ENCODE measurements around the gene EMC8.
"Not testable (repeated sequence)": the region's sequence is repeated elsewhere in the genome, so short reads cannot be mapped to it uniquely, and the experiment has no call there.

Gene EMC8

GRCh38 chr16:85835227-85835751 is 35.9 kb upstream of the EMC8 start:
- DNase-seq (ENCODE audit: low read depth in 2 of 2), result no peak

- no peak for DNase-seq (ENCODE audit: low read depth in 2 of 2)
These were observed 35.4 kb upstream of the EMC8 start for GRCh38 chr16:85834741-85835140.

DNA sequence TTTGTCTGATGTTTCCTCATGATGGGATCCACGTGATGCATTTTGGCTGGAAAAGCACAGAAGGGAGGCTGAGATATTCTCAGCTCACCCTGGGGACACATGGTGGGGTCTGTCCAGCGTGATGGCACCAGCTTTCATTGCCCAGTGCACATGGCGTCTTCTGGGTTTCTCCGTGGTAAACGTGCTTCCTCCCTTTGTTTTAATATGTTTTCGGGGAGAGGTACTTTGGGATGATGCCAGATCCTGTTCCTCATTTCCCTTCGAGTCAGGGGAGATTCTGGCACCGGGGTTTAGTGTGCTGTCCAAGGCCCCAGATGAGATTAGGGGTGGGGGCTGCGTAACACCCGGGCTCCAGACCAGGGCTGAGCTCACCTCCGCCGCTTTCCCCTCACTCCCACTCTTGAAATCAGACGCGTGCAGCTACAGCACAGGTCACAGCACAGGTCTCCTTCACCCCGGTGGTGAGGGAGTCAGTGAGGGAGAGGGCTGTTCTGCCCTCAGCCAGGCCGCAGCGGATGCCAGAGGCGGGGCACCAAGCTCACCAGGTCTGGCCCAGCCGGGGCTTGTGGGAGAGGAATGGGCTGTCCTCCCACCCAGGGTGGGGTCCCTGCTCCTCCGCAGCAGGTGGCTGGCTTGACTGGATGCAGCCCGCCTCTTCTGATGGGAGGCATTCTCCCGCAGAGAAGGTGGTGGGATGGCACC is 34.0 kb upstream of the EMC8 start:
- no peak for DNase-seq (ENCODE audit: low read depth in 2 of 2)

- DNase-seq (ENCODE audit: low read depth in 2 of 2), result no peak
These were observed 33.4 kb upstream of the EMC8 start for GRCh38 chr16:85832570-85833218.

- no peak for DNase-seq (ENCODE audit: low read depth in 2 of 2)
These were observed 31.5 kb upstream of the EMC8 start for GRCh38 chr16:85830821-85831220.

- DNase-seq (ENCODE audit: low read depth in 2 of 2), result no peak
These were observed 30.6 kb upstream of the EMC8 start for GRCh38 chr16:85829751-85830445.

DNA sequence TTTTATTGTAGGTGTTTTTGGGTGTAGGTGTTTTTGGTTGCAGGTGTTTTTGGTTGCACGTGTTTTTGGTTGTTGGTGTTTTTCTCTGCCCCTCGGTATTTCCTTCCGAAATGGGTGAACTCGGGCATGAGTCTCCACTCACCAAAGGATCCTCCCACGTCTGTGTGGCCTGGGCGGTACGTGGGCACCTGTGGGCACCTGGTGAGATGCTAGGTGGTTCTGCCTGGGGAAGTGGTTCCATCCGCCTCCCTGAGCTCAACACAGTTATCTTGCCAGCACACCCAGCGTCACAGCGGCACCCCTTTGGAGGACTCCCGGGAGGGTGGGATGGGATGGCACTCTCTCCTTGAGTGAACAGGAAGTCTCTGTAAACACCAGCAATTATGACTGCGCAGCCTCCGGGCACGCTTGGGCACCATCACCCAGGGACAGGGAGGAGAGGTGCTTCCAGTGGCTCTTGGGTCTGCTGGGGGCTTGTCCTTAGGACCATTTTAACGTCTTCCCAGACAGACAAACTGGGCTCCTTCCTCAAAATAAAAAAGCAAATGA is 29.9 kb upstream of the EMC8 start:
- no peak for DNase-seq (ENCODE audit: low read depth in 2 of 2)

GRCh38 chr16:85828166-85828565 is 28.8 kb upstream of the EMC8 start:
- DNase-seq (ENCODE audit: low read depth in 2 of 2), result no peak

DNA sequence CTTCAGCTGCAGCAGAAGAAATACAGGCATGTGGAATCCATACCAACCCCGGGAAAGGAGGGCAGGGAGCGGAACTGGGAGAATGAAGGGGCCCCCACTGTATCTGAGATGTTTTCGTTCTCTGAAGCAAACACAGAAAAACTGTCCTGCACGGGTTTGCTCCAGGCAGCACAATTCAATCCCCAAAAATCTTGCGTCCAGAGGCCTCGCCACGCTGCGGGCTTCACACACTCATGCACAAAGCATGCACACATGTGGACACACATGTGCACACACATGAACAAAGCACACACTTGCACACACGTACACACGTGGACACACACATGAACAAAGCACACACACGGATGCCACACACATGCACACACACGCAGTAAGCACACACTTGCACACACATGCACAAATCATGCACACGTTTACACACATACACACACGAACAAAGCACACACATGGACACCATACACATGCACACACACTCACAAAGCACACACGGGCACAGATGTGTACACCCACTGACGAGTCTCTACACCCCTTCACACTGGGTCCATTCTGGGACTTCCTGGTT is 27.4 kb upstream of the EMC8 start:
- no peak for DNase-seq (ENCODE audit: low read depth in 2 of 2)

GRCh38 chr16:85825326-85825725 is 26.0 kb upstream of the EMC8 start:
- DNase-seq (ENCODE audit: low read depth in 2 of 2), result no peak

- no peak for DNase-seq (ENCODE audit: low read depth in 2 of 2)
These were observed 25.1 kb upstream of the EMC8 start for GRCh38 chr16:85824161-85825135.

- no peak for DNase-seq (ENCODE audit: low read depth in 2 of 2)
These were observed 24.1 kb upstream of the EMC8 start for GRCh38 chr16:85823328-85823920.

DNA sequence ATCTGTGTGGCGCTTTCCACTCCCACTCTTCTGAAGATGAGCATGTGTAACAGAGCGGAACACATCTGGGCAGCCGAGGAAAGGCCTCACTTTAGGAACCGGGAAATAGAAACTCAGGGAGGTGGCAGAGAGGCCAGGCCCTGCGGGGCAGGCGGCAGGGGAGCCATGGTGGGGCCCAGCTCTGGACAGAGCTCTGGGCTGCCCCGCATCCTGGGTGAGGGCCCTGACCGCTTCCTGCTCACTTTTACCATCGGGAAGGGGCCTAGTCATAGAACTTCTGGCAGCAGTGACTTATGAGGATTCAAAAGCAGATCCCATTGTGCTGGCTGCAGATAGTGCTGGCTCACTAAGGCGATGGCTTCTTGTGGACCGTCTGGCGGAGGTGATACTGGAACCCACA is 22.8 kb upstream of the EMC8 start:
- DNase-seq (ENCODE audit: low read depth in 2 of 2), result no peak

GRCh38 chr16:85821390-85822135 is 22.2 kb upstream of the EMC8 start:
- DNase-seq (ENCODE audit: low read depth in 2 of 2), result peak; percentile 64 to 65

DNA sequence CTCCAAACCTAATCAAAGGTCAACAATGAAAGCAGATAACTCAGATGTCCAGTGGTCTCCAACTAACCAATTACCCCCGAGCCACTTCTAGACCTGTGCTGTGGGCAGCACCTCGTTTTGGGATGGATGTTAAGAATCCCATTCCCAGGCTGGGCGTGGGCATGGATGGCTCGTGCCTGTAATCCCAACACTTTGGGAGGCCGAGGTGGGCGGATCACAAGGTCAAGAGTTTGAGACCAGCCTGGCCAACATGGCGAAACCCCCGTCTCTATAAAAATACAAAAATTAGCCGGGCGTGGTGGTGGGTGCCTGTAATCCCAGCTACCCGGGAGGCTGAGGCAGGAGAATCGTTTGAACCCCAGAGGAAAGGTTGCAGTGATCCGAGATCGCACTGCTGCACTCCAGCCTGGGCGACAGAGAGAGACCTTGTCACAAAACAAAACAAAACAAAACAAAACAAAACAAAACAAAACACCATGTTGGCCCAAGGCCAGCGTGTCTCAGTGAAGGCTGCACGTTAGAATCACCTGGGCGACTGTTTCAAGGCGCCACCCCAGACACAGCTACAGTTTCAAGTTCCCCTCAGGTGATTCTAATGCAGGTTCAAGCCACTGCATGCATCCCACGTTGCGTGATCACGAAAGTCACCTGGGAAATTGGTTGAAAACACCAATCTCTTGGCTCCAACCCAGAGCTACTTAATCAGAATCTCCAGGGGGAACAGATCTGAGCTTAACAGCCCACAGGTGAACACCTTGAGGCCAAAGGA is 21.4 kb upstream of the EMC8 start:
- no peak for DNase-seq (ENCODE audit: low read depth in 2 of 2)

GRCh38 chr16:85819771-85820170 is 20.4 kb upstream of the EMC8 start:
- no peak for DNase-seq (ENCODE audit: low read depth in 2 of 2)

- DNase-seq (ENCODE audit: low read depth in 2 of 2), result peak; percentile 68 to 69
These were observed 19.9 kb upstream of the EMC8 start for GRCh38 chr16:85819245-85819644.

DNA sequence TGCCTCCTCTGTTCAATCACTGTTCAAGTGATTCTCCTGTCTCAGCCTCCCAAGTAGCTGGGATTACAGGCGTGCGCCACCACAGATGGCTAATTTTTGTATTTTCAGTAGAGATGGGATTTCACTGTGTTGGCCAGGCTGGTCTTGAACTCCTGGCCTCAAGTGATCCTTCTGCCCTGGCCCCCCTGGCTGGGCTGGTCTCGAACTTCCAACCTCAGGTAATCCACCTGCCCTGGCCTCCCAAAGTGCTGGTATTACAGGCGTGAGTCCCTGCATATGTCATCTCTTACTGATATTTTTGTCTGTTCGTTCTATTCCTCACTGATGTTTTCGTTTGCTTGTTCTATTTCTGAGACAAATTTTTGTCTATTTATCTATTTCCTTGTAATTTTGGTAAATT is 17.9 kb upstream of the EMC8 start:
- not testable (repeated sequence) for DNase-seq (ENCODE audit: low read depth in 2 of 2)

- DNase-seq (ENCODE audit: low read depth in 2 of 2), result no peak
These were observed 16.8 kb upstream of the EMC8 start for GRCh38 chr16:85816159-85816558.
